GM15510 (cell line): ENCODE measurements around the gene FRMPD1.

Experiments used
- POLR2A ChIP-seq: IDR thresholded peaks from 3 replicates; pipeline ENCODE4 v1.6.1; 2011; ENCODE audit warnings: borderline replicate concordance; ENCODE audit not compliant: insufficient read length; ENCODE audit errors: extremely low read depth

The FRMPD1 gene

DNA sequence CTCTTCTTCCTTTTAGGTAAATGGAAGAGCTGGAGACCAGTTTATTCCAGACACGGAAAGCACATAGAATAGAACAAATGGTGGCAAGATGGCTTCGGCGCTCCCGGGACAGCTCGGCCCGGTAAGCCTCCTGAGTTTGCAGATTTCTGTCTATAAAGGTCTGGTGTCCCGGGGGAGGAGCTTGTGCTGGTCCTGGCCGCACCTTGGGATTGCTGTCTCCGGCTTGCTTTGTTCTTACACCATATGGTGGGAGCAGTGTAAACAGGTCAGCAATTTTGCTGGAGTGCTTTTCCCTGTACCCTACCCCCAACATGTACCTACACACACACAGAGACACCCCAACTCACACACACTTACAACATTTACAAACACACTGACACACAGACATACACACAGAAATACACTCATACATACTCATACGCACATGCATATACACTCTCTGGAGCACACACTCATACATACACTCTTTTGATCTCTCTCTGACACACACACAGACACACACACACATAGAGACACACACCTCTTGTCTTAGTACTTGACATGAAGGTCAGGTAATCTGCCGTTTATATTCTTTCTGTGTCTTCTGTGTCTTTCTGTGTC is 42.0 kb downstream of the FRMPD1 start:
- no peak for TF ChIP-seq POLR2A

DNA sequence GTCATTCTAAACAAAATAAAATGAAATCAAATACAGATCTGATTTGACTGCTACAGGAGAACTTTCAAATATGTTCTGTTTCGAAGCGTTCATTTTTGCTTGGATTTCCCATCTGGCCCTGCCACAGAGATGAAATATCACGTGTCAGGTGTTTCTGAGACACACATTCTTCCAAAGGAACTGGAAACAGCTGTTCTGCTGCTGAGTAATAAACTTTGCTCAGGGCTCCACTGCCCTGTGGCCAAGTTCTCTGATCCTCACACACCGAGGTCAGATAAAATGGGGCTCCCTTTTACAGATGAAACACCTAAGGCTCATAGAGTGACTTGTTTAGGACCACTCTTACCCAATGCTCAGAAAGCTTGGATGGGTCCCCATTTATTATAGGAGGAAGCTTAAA is 42.5 kb downstream of the FRMPD1 start:
- no peak for TF ChIP-seq POLR2A

DNA sequence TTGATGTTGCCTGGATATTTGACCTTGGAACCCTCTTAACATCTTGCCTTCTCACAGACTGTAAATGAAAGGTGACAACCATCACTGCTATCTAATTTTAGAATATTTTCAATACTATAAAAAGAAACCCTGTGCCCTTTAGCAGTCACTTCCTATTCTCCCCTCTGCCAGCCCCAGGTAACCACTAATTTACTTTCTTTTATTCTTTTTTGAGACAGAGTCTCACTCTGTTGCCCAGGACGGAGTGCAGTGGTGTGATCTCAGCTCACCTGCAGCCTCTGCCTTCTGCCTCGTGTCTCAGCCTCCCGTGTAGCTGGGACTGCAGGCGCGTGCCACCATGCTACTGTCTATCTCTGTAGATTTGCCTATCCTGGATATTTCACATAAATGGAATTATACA is 43.6 kb downstream of the FRMPD1 start:
- TF ChIP-seq POLR2A = no peak

DNA sequence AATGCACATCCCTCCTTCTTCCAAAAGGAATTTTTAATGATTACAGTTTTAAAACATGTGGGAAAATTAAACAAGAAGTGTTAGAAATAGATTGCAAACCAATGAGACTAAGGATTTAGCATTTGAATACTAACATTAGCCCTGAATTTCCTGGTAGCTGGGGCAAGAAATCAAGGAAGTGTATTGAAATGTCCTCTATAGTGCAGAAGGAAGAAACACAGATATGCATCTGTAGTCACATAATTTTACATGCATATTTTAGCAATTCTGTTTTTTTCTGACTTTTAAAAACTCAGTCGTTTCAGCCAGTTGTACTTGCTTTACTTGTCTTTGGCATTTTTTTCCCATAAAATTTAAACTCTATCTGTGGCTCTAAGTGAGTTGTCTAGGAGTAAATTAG is 45.8 kb downstream of the FRMPD1 start:
- no peak for TF ChIP-seq POLR2A

DNA sequence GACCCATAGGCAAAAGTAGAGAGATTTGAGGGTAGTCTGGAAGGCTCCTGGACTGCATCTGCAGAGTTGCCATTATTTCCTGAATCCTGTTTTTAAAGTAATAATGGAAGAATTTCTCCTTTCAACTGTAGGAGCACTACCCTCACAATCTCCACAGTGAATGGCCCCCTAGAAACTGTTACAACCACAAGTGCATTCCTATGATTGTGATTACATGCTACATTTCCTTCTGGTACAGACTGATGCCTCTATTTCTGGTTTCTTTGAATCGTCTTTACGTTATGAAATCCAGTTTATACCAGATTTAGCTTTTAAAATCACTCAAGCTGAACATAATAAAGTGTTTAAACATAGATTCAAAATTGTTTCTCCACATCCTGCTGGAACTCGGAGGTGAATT is 49.4 kb downstream of the FRMPD1 start:
- no peak for TF ChIP-seq POLR2A

DNA sequence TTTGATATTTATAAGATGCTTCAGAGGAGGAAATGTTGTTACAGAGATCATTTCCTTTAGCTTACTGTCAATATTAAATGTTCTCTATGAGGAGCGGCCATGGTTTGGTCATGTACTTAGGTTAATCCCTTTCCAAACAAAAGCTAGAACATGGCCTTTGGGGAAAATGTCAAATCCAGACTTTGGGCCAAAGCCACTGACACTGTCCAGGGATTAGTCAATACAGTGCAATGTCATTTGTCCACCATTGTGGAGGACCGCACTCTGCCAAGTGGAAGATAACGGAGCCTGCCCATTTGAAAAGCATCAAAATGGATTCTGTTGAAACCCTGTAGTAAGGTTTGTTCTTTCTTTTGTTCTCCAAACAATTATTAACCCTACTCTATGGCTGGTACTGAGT is 50.1 kb downstream of the FRMPD1 start:
- TF ChIP-seq POLR2A = no peak

DNA sequence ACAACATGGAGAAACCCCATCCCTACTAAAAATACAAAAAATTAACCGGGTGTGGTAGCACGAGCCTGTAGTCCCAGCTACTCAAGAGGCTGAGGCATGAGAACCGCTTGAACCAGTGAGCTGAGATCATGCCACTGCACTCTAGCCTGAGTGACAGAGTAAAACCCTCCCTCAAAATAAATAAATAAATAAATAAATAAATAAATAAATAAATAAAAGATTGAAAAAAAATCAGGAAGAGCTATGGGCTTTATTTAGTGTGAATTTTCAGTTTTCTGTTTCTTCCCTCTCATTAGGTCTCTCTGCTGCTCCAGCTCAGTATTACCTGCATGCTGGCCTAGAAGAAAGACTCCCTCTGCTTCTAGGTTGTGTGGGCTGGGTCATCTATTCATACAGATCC is 55.0 kb downstream of the FRMPD1 start:
- TF ChIP-seq POLR2A = no peak

DNA sequence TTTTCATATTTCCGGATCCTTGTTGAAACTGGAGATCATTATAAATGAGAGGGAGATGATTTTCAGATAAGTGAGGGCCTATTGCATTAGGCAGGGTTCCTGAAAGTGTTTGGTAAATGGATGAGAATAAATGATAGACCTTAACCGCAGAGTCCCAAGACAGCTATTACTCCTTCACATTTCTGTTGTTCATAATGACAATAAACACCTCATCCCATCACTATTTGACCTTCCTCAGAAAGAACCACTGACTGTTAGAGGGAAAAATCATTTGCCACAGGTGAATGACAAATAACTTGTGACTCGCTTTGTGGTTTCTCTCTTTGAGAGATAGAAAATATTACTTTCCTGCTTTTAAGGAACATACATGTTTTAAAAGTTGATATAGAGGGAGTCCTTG is 55.5 kb downstream of the FRMPD1 start:
- TF ChIP-seq POLR2A = no peak

DNA sequence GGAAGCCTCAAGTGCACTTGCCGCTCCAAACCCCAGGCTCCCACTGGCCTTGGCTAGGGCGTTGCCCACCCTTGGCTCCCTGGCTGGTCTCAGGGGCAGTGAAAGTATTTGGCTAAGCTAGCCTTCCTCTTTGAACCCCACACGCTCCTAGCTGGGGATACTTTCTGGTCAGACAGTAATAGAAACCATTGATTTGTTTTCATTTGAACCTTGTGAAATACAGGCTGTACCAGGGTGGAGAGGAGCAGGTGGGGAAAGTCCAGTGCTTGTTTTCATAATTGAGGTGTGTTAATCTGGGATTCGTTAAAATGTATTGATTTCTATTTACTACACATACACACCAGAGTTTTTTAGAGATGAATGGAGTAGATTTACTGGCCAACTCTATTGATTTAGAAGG is 57.0 kb downstream of the FRMPD1 start:
- no peak for TF ChIP-seq POLR2A

DNA sequence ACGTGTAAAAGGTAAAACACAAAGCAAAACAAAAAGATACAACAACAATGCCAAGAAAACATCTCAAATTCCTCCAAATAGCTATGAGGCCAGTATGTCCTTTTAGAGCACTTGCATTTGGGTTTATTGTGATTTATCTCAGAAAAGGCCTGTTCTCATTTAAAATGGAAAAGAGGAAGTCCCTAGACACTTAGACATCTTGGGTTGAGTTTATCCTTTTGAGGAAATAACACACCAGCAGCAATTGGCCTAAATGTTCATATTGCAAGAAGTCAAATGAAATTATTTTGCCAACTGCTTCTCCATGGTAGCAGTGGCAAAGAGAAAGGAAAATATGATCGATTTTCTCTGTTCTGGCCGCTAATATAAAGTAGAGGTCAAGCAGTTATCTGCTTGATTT is 59.3 kb downstream of the FRMPD1 start:
- no peak for TF ChIP-seq POLR2A

DNA sequence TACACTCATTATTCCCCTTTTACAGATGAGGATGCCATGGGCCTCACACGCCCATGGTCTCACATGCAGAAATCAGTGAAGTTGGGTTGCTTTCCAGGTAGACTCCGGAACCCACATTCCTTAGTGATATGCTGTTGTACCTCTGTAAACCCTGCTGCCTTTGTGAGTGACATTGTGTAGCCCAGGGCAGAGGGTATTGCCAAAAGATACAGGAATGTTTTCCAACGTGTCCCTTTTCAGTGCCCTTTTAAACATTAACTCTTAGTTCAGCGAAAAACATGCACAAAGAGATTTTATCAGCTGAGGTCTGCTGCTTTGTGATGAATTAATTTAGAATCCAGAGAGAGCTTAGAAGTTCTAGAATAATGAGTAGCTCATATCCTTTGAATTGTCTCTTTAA is 64.5 kb downstream of the FRMPD1 start:
- TF ChIP-seq POLR2A = no peak

DNA sequence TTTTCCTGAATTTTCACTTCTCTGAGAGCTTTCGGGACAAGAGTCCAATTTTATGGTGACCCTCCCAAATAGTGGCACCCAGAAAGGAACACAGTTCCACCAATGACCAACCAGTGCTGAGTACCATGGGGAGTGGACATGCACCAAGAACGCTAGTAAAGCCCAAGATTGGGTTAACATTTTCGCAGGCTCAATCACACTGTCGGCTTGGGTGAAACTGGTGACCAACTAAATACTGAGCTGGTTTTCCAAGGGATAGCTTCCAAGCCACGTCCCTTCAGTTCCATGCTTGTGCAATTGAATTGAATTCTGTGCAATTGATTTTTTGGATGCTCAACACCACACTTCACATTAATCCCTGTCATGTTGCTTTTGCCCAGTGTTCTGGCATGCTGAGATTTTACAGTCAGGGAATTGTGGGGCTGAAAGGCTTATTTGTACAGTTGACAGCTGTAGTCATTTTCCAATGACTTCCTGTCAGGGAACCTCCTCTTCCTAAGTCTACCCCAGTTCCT is 65.3 kb downstream of the FRMPD1 start:
- no peak for TF ChIP-seq POLR2A

DNA sequence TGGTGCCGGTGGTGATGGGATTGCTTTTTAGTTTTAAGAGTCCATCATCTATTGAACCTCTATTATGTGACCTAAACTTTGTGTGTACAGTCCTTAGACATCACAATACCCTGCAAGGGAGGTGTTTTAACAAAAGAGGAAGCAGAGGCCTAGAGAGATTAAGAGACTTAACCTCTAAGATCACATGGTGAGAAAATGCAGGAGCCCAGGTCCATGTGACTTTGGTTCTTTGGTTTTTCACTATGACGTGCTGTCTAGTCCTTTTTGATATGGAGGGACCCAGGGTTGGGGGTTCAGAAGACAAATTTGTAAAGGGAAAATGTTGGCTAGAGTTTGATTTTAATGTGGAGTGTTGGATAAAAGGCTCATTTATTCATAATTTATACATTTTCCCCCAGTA is 68.8 kb downstream of the FRMPD1 start:
- no peak for TF ChIP-seq POLR2A

DNA sequence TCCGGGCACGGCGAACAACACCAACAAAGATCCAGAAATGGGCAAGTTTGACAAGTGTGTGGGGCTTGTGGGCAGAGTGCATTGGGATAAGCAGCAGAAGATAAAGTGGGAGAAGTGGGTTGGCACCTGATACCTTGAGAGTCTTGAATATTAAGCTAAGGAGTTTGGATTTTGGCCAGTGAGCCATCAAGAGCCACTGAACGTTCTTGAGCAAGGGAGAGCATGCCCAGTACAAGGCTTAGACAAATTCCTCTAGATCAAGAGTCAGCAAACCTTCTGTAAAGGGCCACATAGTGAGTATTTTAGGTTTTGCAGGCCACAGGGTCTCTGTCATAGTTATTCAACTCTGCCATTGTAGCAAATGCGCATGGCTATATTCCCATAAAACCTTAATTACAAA is 76.3 kb downstream of the FRMPD1 start:
- TF ChIP-seq POLR2A = no peak

DNA sequence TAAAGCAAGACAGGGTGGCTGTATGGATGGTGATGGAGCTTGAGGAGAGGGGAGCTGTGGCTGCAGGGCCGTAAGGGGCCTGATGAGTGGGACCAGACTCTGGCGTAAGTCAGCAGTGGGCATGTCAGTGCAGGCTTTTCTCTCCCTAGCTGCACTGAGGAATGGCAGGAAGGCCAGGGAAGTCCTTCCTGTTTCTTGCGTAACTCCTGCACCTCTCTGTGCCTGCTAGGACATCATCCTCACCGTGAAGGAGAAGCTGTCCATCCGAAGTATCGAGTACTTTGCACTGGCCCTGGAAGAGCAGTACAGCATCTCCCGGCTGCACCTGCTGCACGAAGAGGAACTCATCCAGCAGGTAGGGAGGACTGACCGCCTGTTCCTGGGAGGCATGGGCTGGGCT is 78.7 kb downstream of the FRMPD1 start:
- TF ChIP-seq POLR2A = no peak

DNA sequence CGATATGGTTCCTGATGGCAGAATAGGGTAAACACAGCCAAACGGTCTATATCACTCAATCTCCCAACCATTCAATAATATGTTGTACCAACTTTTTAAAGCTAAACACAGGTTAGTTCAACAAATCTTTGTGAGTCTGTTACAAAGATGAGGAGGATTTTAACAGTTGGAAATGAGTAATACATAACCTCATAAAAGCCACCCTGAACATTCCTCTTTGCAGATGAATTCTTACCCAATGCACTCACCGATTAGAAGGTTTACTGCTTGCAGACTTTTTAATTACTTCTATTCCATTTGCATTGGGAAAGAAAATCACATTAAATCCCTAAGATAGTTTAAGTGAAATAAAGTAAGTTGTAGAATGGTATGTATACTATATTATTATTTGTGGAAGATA is 79.5 kb downstream of the FRMPD1 start:
- no peak for TF ChIP-seq POLR2A

DNA sequence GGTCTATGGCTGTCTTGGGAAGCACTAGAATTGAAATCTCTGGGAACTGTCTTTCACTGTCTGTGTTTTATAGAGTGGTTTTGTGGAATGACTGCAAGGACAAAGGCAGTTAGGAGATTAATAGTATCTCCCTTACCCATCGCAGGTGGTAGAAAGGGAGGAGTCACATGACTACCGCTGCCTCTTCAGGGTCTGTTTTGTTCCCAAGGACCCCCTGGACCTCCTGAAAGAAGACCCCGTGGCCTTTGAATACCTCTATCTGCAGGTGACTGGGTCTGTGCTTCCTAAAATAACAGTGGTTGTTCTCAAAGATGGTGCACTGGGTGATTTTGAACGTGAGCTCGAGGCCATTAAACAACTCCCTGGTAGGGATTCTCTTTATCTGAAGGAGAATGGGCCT is 80.1 kb downstream of the FRMPD1 start:
- no peak for TF ChIP-seq POLR2A
